MM.1S (cell line): Measurements from ENCODE around the gene KCNG3.

Experiments
- DNase-seq: peaks from one replicate; pipeline ENCODE4 v3.0.0-alpha.2; 2015
- H2AFZ ChIP-seq: fragments of 300-600 bp; sonication (generic); 2 replicates; pipeline ENCODE4 v1.6.0; 2016; ENCODE audit warnings: antibody characterized with exemption, low read length
- H3F3A ChIP-seq: fragments of 300-600 bp; sonication (generic); 2 replicates; pipeline ENCODE4 v1.6.1; 2016; ENCODE audit warnings: mild to moderate bottlenecking, antibody characterized with exemption, low read length, moderate library complexity, mixed read lengths; ENCODE audit not compliant: insufficient read depth
- H3K27ac ChIP-seq: fragments of 300-600 bp; sonication (generic); 2 replicates; pipeline ENCODE4 v1.5.1; 2016; ENCODE audit warnings: mild to moderate bottlenecking, low read length
- H3K27me3 ChIP-seq: fragments of 300-600 bp; sonication (generic); replicated peaks from 2 replicates; pipeline ENCODE4 v1.6.0; 2016; ENCODE audit warnings: low read length; ENCODE audit not compliant: insufficient read depth
- H3K36me3 ChIP-seq: fragments of 300-600 bp; sonication (generic); replicated peaks from 2 replicates; pipeline ENCODE4 v1.6.1; 2016; ENCODE audit warnings: mild to moderate bottlenecking, low read length, mixed read lengths; ENCODE audit not compliant: insufficient read depth
- H3K4me1 ChIP-seq: fragments of 300-600 bp; sonication (generic); 2 replicates; pipeline ENCODE4 v1.6.1; 2016; ENCODE audit warnings: low read length, mixed read lengths
- H3K4me2 ChIP-seq: fragments of 300-600 bp; sonication (generic); 2 replicates; pipeline ENCODE4 v1.6.0; 2016; ENCODE audit warnings: low read depth, low read length
- H3K4me3 ChIP-seq: fragments of 300-600 bp; sonication (generic); 2 replicates; pipeline ENCODE4 v1.5.1; 2016; ENCODE audit warnings: low read length, mixed read lengths
- H3K79me2 ChIP-seq: fragments of 300-600 bp; sonication (generic); 2 replicates; pipeline ENCODE4 v1.6.1; 2016; ENCODE audit warnings: mixed run types, low read length, mixed read lengths
- H3K9ac ChIP-seq: fragments of 300-600 bp; sonication (generic); 2 replicates; pipeline ENCODE4 v1.6.1; 2016; ENCODE audit warnings: low read length, mixed read lengths
- H3K9me2 ChIP-seq: fragments of 300-600 bp; sonication (generic); replicated peaks from 2 replicates; pipeline ENCODE4 v1.6.1; 2016; ENCODE audit warnings: mild to moderate bottlenecking, low read length, mixed read lengths; ENCODE audit not compliant: insufficient read depth
- H3K9me3 ChIP-seq: fragments of 300-600 bp; sonication (generic); replicated peaks from 2 replicates; pipeline ENCODE4 v1.6.1; 2016; ENCODE audit warnings: mild to moderate bottlenecking, low read length, mixed read lengths; ENCODE audit not compliant: insufficient read depth
- H4K20me1 ChIP-seq: fragments of 300-600 bp; sonication (generic); 2 replicates; pipeline ENCODE4 v1.6.1; 2016; ENCODE audit warnings: mild to moderate bottlenecking, low read length, moderate library complexity, mixed read lengths; ENCODE audit not compliant: insufficient read depth
- EZH2 ChIP-seq: fragments of 300-600 bp; sonication (generic); optimal IDR thresholded peaks from 2 replicates; pipeline ENCODE3; 2017; ENCODE audit warnings: low read depth, mild to moderate bottlenecking, antibody characterized with exemption, low read length, mixed read lengths
- EZH2phosphoT487 ChIP-seq: fragments of 300-600 bp; sonication (generic); IDR thresholded peaks from 2 replicates; pipeline ENCODE4 v1.6.1; 2018; ENCODE audit warnings: antibody characterized with exemption, low read length
- TF ChIP-seq, protein P1 (sequence below): fragments of 300-600 bp; sonication (generic); IDR thresholded peaks from 2 replicates; pipeline ENCODE4 v1.5.1; 2016; ENCODE audit warnings: antibody characterized with exemption, low read length, mixed read lengths

The KCNG3 gene

DNA sequence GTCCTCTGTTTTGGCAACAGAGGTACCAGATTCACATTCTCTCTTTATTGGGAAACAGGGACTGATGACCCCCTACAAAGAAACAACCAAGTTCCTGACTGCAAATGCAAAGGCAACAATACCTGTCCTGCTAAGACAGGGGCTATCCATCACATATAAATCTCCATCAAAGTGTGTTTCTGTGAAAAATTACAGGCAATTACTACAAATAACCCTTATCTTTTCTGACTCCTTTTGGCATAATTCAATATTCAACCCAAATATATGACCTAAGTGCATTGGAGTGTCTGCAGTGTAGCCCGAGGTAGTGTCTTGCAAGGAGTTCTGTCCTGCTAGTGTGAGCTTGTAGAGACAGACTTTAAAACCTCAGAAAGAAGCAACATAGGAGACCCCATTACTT is 35.4 kb downstream of the KCNG3 start:
- Histone ChIP-seq H3K4me3 (no peak overlapping the region), H3K27me3 (no peaks in the 10 kb centered on the region), H2AFZ (no peak overlapping the region), H3K4me2 (no peak overlapping the region), H3K36me3 (no peaks in the 10 kb centered on the region), H3K9ac (no peak overlapping the region), H3K27ac (no peak overlapping the region), H3K4me1 (no peaks in the 10 kb centered on the region), H3K9me3 (no peaks in the 10 kb centered on the region), H3F3A (no peaks in the 10 kb centered on the region), H3K79me2 (no peaks in the 10 kb centered on the region), H4K20me1 (no peaks in the 10 kb centered on the region), H3K9me2 (no peaks in the 10 kb centered on the region)
- TF ChIP-seq EZH2: no peak
- TF ChIP-seq, protein P1, sequence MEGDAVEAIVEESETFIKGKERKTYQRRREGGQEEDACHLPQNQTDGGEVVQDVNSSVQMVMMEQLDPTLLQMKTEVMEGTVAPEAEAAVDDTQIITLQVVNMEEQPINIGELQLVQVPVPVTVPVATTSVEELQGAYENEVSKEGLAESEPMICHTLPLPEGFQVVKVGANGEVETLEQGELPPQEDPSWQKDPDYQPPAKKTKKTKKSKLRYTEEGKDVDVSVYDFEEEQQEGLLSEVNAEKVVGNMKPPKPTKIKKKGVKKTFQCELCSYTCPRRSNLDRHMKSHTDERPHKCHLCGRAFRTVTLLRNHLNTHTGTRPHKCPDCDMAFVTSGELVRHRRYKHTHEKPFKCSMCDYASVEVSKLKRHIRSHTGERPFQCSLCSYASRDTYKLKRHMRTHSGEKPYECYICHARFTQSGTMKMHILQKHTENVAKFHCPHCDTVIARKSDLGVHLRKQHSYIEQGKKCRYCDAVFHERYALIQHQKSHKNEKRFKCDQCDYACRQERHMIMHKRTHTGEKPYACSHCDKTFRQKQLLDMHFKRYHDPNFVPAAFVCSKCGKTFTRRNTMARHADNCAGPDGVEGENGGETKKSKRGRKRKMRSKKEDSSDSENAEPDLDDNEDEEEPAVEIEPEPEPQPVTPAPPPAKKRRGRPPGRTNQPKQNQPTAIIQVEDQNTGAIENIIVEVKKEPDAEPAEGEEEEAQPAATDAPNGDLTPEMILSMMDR: no peak
- TF ChIP-seq EZH2phosphoT487: no peak
- DNase-seq: no peak

DNA sequence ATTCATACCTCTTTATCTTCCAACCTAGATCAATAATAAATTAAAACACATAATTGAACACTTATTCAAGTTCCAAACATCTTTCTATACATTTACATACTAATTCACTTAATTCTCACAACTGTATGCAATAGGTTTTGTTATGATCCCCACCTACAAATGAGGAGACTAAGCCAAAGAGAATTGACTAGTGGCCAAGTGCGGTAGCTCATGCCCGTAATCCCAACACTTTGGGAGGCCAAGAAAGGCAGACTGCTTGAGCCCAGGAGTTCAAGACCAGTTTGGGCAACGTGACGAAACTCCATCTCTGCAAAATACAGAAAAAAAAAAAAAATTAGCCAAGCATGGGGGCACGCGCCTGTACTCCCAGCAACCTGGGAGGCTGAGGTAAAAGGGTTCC is 36.8 kb downstream of the KCNG3 start:
- H3K9me2 ChIP-seq: no peaks in the 10 kb centered on the region

GRCh38 chr2:42456126-42456839 is 37.5 kb downstream of the KCNG3 start:
- no peak overlapping the region for H2AFZ ChIP-seq
- DNase-seq: no peak

More for the DNA sequence above, 36.8 kb downstream of the KCNG3 start:
- DNase-seq: no peak
- Histone ChIP-seq H3K9me3 (no peaks in the 10 kb centered on the region), H3F3A (no peaks in the 10 kb centered on the region), H3K36me3 (no peaks in the 10 kb centered on the region), H3K4me2 (no peak overlapping the region), H3K9ac (no peak overlapping the region), H3K79me2 (no peaks in the 10 kb centered on the region), H3K4me3 (no peak overlapping the region), H3K27me3 (no peaks in the 10 kb centered on the region), H3K4me1 (no peaks in the 10 kb centered on the region), H3K27ac (no peak overlapping the region), H2AFZ (no peak overlapping the region), H4K20me1 (no peaks in the 10 kb centered on the region)
- TF ChIP-seq, protein P1: peak; percentile 19; the same call in 1 of the 2 replicates
- no peak for TF ChIP-seq EZH2

More at GRCh38 chr2:42456126-42456839, 37.5 kb downstream of the KCNG3 start:
- no peaks in the 10 kb centered on the region for H3K4me1 ChIP-seq
- no peaks in the 10 kb centered on the region for H4K20me1 ChIP-seq
- H3F3A ChIP-seq: no peaks in the 10 kb centered on the region
- no peaks in the 10 kb centered on the region for H3K36me3 ChIP-seq
- H3K9me2 ChIP-seq: no peaks in the 10 kb centered on the region
- H3K9ac ChIP-seq: no peak overlapping the region
- no peak overlapping the region for H3K4me2 ChIP-seq
- no peaks in the 10 kb centered on the region for H3K9me3 ChIP-seq
- H3K79me2 ChIP-seq: no peaks in the 10 kb centered on the region
- TF ChIP-seq EZH2: no peak
- TF ChIP-seq, protein P1: no peak
- TF ChIP-seq EZH2phosphoT487: no peak
- H3K27me3 ChIP-seq: no peaks in the 10 kb centered on the region
- no peak overlapping the region for H3K4me3 ChIP-seq
- H3K27ac ChIP-seq: no peak overlapping the region
